AG08396 (cell line): Measurements from ENCODE around the gene B4GALT3.

Experiments used
- DNase-seq: peaks from one replicate; pipeline ENCODE4 v3.0.0; 2012; ENCODE audit warnings: low spot score, mixed read lengths

Gene B4GALT3

DNA sequence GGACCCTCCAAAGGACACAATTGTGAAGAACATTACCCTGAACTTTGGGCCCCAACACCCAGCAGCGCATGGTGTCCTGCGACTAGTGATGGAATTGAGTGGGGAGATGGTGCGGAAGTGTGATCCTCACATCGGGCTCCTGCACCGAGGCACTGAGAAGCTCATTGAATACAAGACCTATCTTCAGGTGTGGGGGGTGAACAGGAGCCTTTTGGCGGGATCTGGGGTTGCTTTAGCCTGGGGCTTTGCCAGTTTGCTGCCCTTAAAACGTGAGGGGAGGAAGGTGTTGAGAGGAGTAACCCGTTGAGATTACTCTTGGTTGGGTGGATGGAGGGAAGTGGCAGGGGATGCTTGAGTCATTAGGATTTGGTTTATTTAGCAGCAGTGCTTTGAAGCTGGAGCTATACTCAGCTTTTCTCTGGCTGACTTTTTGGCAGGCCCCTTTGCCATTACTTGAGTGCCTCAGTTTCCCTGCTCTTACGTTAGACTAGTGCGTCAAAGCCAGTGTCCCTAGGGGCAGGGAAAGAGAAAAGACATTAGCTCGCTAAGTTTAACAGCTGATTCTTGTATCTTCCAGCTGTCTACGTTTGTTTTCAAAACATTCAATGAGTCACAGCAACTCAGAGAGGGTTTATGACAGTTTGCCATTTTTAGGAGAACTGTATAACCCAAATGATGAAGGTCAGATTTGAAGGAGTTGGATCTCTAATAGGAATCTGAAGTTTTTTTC lies 29.3 kb upstream of the B4GALT3 start:
- no peak for DNase-seq

DNA sequence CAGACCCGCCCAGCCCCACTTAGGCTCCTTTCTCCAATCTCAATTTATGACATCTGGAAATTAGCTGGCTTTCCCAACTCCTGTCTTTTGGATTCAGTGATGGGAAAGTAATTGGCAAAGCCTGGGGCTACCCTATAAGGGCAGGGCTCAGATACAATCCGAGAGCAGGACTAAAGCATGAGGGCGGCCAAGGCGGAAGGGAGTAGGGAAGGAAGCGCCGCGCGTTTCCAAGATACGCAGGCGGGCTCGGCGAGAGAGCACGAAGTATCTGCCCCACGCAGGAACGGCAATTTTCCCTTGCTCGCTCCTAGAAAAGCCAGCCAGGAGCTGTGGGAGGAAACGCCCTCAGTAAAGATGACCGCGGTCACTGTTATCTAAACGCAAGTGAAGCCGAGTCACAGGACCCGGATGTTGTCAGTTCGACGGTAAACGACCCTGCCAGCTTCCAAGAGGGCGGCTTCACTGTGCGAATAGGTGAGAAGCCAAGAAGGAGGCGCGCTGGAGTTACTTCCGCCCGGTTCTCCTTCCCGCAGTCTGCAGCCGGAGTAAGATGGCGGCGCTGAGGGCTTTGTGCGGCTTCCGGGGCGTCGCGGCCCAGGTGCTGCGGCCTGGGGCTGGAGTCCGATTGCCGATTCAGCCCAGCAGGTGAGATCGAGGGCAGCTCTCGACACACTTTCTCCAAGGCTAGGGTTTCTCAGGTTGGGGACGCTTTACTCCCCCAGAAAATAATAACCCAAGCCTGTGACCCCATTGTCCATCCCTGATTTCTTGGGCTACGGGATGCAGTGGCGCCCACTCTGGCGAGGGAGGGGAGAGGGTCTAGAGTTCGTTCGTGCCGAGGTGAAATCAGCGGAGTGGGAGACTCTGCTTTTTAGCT lies 24.8 kb upstream of the B4GALT3 start, which contains the start of gene NDUFS2:
NDUFS2 (plus strand) TSS at position 532 of the 877 bp plus-strand sequence; CDS start at position 551, 19 bp downstream.
- DNase-seq = peak; percentile 92

DNA sequence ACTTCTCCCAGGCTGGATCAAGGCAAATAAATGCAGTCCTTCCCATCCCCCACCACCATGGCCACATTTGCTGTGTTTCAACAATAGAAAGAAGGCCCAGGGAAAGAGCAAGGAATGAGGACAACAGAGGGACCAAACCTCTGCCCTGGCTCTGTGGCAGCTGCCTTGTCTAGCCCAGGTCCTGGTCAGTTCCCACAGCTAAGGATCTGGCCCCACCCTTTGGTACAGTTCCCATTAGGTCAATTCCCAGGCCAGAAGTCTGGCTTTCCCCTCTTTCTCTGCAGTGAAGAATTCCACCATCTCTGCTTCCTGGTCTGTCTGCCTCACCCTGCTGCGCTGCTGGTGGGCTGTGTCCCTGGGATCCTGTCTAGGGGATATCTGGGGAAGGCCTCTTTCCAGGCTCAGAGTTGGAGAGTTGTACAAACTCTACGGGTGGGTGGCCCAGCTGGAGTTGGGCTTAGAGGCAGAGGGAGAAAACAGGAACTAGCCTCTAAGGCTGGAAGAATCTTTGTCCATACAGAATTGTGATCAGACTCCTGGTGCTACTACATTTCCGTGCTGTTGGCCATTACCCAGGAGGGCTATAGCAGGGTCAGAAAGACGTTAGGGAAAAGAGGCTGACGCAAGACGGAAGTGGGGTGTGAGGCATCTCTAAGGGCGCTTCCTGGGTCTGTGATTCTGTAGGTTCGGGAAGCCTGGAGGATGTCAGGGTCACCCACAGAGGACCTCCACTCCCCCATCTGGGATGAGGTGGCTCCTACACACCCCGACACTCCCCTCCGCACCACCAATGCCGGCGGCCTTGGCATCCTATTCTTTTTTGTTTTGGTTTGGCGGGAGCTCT lies 23.9 kb upstream of the B4GALT3 start:
- no peak for DNase-seq

DNA sequence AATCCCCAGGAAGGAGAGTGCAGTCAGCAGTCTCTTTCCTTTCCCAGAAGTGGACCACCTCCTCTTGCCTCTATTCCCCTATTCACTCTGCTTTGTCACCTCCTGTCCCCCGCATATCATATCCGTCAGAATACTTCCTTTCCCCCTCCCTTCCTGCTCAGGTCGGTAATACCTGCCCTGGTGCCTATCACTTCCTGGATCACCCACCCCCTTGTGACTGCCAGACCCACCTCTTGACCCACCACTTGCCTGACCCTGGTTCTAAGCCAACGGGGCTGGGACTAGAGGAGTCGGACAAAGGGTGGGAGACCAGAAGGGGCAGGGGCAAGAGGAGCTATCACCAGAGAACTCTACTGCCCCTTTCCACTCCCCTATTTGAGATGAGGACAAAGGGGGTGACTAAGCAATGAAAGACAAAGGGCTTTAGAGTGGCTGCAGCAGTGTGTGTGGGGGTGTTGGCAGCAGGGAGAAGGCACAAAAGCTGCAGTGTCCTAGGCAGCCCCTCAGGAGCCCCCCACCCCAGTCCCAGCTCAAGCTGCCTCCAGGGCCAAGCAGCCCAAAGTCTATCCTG lies 23.2 kb upstream of the B4GALT3 start:
- DNase-seq = no peak

DNA sequence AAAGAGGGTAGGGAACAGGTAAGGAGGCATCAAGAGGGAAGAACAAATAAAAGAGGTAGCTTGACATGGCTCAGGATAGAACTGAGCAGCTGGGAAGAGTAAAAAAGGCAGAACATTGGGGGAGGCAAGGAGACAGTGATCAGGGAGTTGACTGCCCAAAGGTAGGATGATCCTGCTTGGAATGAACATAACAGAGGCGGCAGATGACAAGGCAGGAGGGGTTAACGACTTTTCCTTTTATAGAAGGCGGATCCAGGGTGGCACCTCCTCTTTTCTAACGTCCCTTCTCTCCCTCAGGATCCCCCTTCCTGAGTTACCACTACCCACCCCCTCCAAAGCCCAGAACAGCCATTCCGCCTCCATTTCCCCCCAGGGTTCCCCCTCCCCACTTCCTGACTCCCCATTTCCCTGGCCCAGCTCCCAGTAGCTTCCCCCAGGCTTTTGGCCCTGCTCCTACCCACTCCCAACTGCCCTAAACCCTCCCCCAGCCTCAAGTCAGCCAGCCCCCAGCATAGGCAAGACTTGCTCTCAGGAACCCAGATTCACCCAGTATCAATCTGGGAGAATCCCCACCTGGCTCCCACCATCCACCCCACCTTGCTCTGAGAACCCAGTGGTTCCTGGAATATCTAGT lies 22.3 kb upstream of the B4GALT3 start:
- DNase-seq = no peak

DNA sequence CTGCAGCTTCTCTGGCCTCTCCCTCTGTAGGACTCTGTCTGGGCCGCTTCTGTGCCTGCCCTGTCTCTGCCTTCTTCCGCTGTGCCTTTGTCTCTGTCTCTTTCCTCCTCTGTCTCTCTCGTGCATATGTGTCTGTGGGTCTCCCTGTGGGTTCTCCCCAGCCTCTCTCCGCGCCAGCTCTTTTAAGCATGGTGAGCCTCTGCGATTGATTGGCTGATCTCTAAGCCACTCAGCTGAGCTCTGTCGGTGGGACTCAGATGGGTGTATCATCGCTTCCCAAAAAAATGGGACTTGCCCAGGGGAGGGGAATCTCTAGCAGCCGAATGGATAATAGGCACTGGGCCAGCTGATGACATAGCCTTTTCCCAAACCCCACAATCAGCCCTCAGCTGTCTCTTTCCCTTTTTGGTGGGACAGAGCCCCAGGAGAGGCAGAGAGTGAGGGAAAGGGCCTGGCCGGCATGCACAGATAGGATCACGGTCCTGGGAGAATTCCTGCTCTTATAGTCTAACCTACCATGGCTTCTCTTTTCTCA lies 21.7 kb upstream of the B4GALT3 start, which contains the start of gene ADAMTS4:
ADAMTS4 (minus strand) TSS at position 158 of the 535 bp plus-strand sequence. CDS start 427 bp downstream, outside the sequence.
- DNase-seq = peak; percentile 81

DNA sequence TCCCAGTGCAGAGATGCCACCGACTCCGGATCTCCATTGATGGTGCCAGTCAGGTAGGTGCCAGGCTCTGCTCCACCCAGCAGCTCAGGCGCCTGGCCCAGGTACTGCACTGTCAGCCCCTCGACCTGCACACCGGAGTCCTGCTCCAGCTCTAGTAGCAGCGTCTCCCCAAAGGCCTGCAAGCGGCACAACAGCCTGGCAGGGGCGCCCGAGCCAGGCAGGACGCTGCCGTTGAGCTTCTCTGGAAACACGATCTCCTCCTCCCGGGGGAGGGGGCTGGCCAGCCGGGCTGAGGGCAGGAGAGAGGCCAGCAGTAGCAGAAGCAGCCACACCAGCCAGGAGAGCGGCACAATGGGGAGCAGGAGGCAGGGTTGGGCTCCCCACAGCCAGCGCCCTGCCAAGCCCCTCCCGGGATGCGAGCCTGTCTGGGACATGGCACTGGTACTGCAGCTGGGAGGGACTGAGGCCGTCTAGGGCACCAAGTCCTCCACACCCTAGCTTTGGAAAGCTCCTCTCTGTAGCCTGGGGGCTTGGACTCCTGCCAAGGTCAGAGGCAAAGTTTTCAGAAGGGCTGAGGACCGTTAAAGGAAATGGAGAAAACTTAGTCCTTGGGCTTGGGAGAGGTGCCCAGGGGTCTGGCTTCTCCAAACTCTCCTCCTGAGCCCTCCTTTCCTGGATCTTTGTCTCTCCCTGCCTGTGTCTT lies 21.0 kb upstream of the B4GALT3 start:
- no peak for DNase-seq

DNA sequence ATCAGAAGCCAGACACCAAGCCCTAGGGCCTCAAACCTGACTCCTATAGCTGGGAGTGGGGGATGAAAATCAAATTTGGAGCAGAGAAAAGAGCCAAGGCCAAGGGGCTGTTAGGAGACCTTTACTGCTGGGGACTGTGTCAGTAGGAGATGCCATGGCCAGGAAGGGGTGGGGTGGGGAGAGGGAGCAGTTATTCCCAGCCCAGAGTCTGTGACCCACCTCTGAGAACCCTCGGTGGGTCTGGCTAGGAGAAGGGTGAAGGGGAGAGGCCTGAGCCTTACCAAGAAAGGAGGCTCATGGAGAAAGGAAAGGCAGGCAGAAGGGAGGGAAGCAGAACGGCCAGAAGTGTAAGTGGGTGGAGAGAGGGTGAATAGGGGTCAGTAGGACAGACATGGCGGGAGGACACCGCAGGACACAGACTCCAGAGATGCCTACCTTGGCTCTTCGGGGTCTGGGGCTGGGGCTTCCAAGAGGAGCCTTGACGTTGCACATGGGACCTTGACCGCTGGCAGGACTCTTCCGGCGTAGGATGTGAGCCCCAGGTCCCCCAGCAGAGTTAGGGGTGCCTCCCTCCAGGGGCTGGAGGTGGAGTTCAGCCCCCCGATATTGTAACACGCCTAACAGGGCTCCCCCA lies 20.4 kb upstream of the B4GALT3 start:
- no peak for DNase-seq

DNA sequence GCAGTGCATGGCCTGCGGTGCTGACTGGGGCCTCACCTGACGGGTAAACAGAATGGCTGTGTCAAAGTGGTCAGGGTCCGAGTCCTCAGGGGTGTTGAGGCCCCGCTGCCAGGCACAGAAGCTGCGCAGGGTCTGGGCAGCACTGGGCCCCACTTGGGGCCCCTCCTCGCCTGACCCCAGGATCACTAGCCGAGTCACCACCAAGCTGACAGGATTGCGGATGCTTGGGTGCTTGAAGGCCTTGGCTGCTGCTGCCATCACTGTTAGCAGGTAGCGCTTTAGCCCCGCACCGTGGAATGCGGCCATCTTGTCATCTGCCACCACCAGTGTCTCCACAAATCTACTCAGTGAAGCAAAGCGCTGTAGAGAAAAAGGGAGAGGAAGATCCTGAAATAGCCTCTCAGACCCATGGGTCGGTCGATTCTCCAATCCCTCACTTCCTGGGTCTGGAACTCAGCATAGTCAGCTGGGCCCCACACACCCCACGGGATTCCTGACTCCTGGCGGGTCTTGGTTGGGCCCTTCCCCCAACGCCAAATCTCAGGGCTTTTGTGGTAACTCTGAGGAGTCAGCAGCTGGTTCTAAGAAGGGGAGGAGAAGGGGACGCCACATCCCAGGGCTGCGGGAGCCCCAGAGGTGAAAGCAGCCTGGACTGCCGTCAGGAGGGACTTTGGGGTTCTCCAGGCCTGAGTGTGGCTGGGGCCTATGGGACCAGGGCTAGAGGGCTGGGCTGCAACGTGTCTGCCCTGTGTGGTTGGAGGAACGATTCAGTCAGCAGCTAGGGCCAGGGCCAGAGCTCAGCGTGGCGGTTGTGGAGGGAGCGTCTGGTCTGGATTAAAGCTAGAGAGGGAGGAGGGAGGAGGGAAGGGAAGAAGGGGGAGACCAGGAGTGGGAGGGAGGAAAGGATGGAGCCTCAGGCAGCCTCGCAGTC lies 19.5 kb upstream of the B4GALT3 start:
- peak; percentile 57 for DNase-seq

DNA sequence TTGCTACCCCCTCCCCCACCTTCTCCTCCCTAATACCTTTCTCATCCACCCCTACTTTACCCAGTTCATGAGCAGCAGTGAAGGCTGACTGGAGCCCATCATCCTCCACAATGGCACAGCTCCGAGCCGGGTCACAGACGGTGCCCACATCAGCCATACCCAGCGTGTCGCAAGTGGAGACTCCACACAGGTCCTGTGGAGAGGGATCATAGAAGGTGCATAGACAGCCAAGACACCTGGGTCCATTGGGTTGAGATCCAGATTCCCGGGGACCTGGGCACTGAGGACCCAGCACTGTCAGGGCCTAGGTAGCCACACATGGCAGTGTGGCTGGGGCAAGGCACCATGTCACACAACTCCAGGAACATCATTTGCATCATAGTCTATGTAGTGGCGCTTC lies 18.8 kb upstream of the B4GALT3 start:
- no peak for DNase-seq

DNA sequence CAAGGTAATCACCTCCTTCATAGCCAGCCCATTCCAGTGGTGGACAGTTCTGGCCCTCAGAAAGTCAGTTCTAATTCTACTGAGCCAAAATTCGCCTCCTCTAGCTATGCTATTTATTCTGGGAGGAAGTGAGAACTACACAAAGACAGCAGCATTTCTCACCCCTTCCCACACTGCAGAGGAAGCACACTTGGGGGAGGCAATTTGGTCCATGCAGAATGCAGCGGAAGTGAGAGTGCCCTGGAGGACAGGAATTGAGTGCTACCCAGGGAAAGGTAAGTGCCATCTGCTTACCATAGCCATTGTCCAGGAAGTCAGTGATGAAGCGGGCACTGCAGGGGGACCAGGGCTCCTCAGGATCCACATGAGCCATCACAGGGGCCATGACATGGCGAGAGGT lies 17.9 kb upstream of the B4GALT3 start:
- DNase-seq = no peak

DNA sequence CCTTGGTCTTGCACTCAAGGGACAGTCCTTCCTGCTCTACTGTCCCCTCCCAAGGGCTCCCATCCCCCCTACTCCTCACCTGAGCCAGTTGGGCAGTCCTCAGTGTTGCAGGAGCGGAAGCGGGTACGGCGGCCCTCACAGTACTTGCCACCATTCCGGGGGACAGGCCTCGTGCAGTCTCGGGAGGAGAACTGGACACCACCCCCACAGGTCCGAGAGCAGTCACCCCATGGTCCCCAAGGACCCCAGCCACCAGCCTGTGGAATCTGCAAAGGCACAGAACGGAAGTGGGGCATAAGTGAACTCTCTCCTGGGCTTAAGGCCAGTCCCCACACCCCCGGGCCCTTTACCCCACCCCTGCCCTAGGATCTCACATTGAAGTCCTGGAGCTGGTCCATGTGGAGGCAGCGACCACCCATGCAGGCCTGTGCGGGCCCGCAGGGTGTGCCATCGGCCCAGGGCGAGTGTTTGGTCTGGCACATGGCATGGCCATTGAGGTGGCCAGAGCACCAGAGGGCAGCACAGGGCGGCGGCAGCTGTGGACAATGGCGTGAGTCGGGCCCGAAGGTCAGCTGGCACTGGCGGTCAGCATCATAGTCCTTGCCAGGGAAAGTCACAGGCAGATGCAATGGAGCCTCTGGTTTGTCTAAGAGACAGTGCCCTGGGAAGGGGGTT lies 16.4 kb upstream of the B4GALT3 start:
- no peak for DNase-seq

DNA sequence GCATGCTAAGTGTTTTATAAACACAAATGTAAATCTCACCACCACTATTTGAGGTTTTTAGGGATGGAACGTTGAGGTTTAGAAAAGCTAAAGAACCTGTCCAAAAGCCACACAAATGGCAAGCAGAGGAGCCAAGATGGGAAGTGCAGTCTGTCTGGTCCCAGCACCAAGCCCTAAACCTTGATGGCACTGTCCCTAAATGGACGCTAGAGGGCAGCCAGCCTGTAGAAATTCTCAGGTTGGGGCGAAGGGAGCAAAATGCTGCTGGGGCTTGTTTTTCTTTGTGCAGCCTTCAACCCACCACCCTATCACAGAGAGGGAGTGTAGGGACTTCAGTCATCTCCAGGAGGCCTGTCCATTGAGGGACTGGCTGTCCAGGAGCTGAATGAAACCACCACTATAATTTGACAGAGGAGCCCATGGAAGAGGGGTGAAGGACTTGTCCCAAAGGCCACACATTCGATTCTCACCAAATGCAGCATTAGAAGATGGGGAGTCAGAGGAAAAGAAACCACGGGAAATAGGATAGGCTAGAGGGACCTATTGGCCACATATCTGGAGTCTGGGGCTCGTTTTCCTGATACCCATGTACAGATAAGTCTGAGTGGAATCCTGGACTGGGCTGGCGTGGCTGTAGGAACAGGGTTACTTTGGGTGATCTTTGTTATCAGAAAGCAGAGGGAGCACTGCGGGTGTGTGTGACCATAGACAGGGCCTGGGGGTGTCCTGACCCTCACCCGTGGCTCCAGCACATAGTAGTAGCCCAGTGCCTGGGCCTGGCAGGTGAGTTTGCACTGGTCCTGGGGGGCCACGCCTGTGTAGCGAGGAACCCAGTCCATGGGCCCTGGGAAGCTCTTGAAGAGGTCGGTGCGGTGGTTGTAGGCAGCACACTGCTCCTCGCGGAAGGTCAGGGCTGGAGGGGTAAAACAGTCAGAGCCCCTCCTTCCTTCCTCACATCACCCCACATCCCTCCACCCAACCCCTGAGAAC lies 15.5 kb upstream of the B4GALT3 start:
- peak; percentile 82 for DNase-seq

DNA sequence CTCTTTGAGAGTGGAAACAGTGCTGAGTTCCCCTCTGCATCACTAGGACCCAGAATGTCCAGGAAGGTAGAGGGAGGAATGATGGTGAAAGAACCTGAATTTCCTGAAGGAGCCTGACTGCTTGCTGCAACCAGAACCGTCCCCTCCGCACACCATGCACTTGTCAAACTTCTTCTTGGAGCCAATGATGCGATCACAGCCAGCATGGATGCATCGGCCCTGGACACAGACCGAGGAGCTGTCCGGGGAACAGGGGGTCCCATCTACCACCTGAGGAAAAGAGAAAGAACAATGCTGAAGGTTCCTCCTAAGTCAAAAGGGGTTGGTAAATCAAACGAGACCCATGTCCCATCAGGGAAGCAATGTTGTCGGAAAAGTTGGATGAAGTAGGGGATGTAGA lies 14.7 kb upstream of the B4GALT3 start:
- DNase-seq = no peak

DNA sequence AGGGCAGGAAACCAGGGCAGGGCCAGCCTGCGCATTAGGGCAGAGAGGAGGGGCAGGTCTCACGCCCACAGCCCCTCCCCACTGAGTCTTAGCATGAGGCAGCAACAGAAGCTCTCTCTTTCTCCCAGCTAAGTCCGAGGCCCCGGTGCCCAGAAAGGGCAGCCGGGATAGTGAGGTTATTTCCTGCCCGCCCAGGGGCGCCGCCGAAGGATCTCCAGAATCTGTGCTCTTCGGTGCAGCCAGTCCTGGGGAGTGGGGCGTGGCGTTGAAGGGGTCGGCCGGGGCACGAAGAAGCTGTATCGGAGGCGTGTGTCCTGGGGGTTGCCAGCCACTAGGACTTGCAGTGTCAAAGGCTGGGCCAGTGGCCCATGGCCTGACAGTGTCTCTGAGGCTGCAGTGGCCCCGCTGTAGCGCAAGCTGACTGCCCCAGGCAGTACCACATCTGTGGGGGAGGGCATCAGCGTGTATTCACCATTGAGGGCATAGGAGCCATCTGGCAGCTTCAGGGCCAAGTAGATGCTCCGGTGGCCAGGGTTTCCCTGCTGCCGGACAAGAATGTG lies 13.7 kb upstream of the B4GALT3 start:
- DNase-seq = no peak

DNA sequence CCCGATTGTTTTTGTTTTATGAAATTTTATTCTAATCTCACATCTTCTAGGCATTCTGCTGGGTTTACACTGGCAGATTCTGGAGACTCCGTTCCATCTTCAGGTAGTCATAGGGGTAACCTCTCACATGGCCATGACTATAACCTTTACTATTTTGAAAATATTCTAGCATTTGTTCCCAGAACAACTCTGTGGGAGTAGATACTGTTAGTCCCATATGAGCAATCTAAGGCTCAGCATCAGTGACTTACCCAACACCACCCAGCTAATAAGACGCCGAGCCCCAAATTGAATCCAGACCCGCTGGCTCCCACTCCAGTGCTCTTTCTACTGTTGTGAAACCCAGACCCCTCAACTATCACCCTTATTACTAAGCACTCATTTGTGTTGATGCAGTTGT lies 11.7 kb upstream of the B4GALT3 start:
- no peak for DNase-seq

DNA sequence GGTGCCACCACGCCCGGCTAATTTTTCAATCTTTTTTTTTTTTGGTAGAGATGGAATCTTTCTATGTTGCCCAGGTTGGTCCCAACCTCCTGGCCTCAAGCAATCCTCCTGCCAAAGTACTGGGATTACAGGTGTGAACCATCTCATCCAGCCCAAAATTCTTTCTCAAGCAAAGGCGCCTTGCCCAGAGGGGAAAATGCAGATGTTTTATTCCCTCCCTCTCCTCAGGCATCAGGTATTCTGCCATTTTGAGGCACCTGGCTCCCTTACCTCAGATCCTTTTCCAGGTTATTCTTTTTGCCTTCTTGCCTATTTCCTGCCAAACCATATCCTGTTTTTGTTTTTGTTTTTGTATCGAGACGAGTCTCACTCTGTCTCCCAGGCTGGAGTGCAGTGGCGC lies 11.1 kb upstream of the B4GALT3 start:
- DNase-seq = no peak
